GM12878 (cell line): ENCODE results near the gene DIO1. TPM values are rescaled to one million over a fixed set of nuclear protein-coding genes. Genes with fewer than 3 reads are reported as not detected.

Experiments used
- ATAC-seq: fragments of 200-7000 bp; cut with Tn5 transposase; 3 replicates; pipeline ENCODE4 v1.9.1; 2020; ENCODE audit warnings: mild to moderate bottlenecking, moderate library complexity
- BruUV-seq: library from RNA; stranded (reverse); fragments of 400-500 nt; replicated peaks from 2 replicates; lab custom pipeline; 2021; lab: Mats Ljungman, UMichigan
- CTCF ChIA-PET: fragments of 300-600 bp; sonication (Branson Sonifier 250); formaldehyde crosslinking; extraction: SDS; loops from one replicate; lab custom pipeline; 2021; ENCODE audit warnings: inconsistent platforms; lab: Yijun Ruan, JAX
- POLR2A ChIA-PET: fragments of 350-600 bp; formaldehyde crosslinking; extraction: SDS; loops from one replicate; lab custom pipeline; 2021; ENCODE audit warnings: inconsistent platforms; lab: Charles Lee
- RAD21 ChIA-PET: fragments of 300-600 bp; sonication (Branson Sonifier 250); formaldehyde crosslinking; loops from one replicate; lab custom pipeline; 2023; ENCODE audit warnings: antibody characterized with exemption; ENCODE audit not compliant: unreplicated experiment; lab: Charles Lee
- SMC1A ChIA-PET: fragments of 300-600 bp; sonication (Branson Sonifier 250); formaldehyde crosslinking; loops from one replicate; lab custom pipeline; 2023; ENCODE audit not compliant: unreplicated experiment, uncharacterized antibody; lab: Charles Lee
- DNase-seq: peaks from one replicate; pipeline ENCODE4 v3.0.0-alpha.2; 2011; ENCODE audit warnings: low read depth, low spot score
- FAIRE-seq: peaks from 3 replicates; lab custom pipeline; 2011; peaks lifted over from hg19 to GRCh38; lab: Jason Lieb, UNC
- H2AFZ ChIP-seq: 2 replicates; pipeline ENCODE4 v1.6.0; 2011; ENCODE audit warnings: low read depth, low read length, control low read depth; ENCODE audit not compliant: control insufficient read depth
- H3K27ac ChIP-seq: 2 replicates; pipeline ENCODE4 v1.5.1; 2011; ENCODE audit warnings: control low read depth; ENCODE audit not compliant: control insufficient read depth, insufficient read depth
- H3K27me3 ChIP-seq, 2 experiments: replicated peaks in 1 of 2; 2 replicates each; pipeline versions ENCODE4 v1.6.0 to v1.6.1; 2011; ENCODE audit warnings: low read length in 1 of 2; ENCODE audit not compliant: control insufficient read depth in 2 of 2, insufficient read depth in 2 of 2
- H3K36me3 ChIP-seq, 2 experiments: 2 replicates each; pipeline ENCODE4 v1.5.1; 2011; ENCODE audit warnings: low read length in 1 of 2; ENCODE audit not compliant: control insufficient read depth in 2 of 2, insufficient read depth in 2 of 2
- H3K4me1 ChIP-seq: 2 replicates; pipeline ENCODE4 v1.6.1; 2011; ENCODE audit warnings: mild to moderate bottlenecking, low read length, moderate library complexity, mixed read lengths; ENCODE audit not compliant: control insufficient read depth, insufficient read depth
- H3K4me2 ChIP-seq: 2 replicates; pipeline ENCODE4 v1.6.0; 2011; ENCODE audit warnings: control low read depth; ENCODE audit not compliant: control insufficient read depth, insufficient read depth
- H3K4me3 ChIP-seq: fragments of 200-600 bp; sonication (generic); 2 replicates; pipeline ENCODE4 v1.5.1; 2016
- H3K79me2 ChIP-seq: 2 replicates; pipeline ENCODE4 v1.6.0; 2011; ENCODE audit warnings: low read length; ENCODE audit not compliant: control insufficient read depth, insufficient read depth
- H3K9ac ChIP-seq: 2 replicates; pipeline ENCODE4 v1.8.0; 2011; ENCODE audit warnings: low read length, control low read depth, mixed read lengths; ENCODE audit not compliant: control insufficient read depth, insufficient read depth
- H3K9me3 ChIP-seq: replicated peaks from 3 replicates; pipeline ENCODE4 v1.5.1; 2011; ENCODE audit warnings: mild to moderate bottlenecking, low read length; ENCODE audit not compliant: control insufficient read depth, insufficient read depth
- H4K20me1 ChIP-seq: 2 replicates; pipeline ENCODE4 v1.6.0; 2011; ENCODE audit not compliant: control insufficient read depth, insufficient read depth
- BCL11A ChIP-seq: IDR thresholded peaks from 2 replicates; pipeline ENCODE4 v1.6.1; 2011; ENCODE audit warnings: low read depth, low read length
- BCL3 ChIP-seq: IDR thresholded peaks from 2 replicates; pipeline ENCODE4 v1.6.1; 2011; ENCODE audit warnings: borderline replicate concordance, low read depth, mild to moderate bottlenecking, moderate library complexity, low read length; ENCODE audit not compliant: insufficient read depth, poor library complexity, severe bottlenecking
- CREM ChIP-seq: IDR thresholded peaks from 2 replicates; pipeline ENCODE4 v1.6.1; 2014; ENCODE audit warnings: antibody characterized with exemption, low read depth
- EZH2 ChIP-seq: IDR thresholded peaks from 2 replicates; pipeline ENCODE4 v1.6.1; 2012; ENCODE audit warnings: low read depth, mild to moderate bottlenecking, control low read depth, inconsistent platforms, low read length, borderline replicate concordance; ENCODE audit not compliant: control insufficient read depth
- HDGF ChIP-seq: fragments of 450-650 bp; IDR thresholded peaks from 2 replicates; pipeline ENCODE4 v1.6.1; 2016; ENCODE audit warnings: antibody characterized with exemption
- JUNB ChIP-seq: IDR thresholded peaks from 2 replicates; pipeline ENCODE4 v1.6.1; 2016; ENCODE audit warnings: antibody characterized with exemption, mild to moderate bottlenecking
- NFXL1 ChIP-seq: fragments of 450-650 bp; IDR thresholded peaks from 2 replicates; pipeline ENCODE4 v1.6.1; 2017; ENCODE audit warnings: antibody characterized with exemption, mild to moderate bottlenecking, borderline replicate concordance
- RFX5 ChIP-seq: IDR thresholded peaks from 2 replicates; pipeline ENCODE4 v1.6.1; 2011; ENCODE audit warnings: low read depth, low read length, improper control_type of control experiment
- ZBTB11 ChIP-seq: fragments of 450-650 bp; formaldehyde crosslinking; IDR thresholded peaks from 2 replicates; pipeline ENCODE4 v1.5.0; 2022; ENCODE audit warnings: mild to moderate bottlenecking, missing genetic modification characterization
- ZNF24 ChIP-seq: fragments of 450-650 bp; IDR thresholded peaks from 2 replicates; pipeline ENCODE4 v1.6.1; 2017; ENCODE audit warnings: antibody characterized with exemption, mild to moderate bottlenecking
- WGBS: methylation state at CpG from one replicate; pipeline ENCODE4 v1.1.6; 2016; ENCODE audit warnings: low lambda C conversion rate; ENCODE audit not compliant: insufficient replicate concordance, insufficient coverage; ENCODE audit errors: missing lambda C conversion rate; 5-methylcytosine and 5-hydroxymethylcytosine counted together
- in situ Hi-C: fragments of 300-500 bp; cut with MboI; formaldehyde crosslinking; loops from 9 replicates; pipeline ENCODE4 v1.14.3; 2018; ENCODE audit warnings: mixed read lengths
- intact Hi-C: fragments of 100-400 bp; cut with micrococcal nuclease; formaldehyde crosslinking; loops from one replicate; pipeline ENCODE4 v1.14.2; 2022; ENCODE audit not compliant: unreplicated experiment
- polyA plus RNA-seq, 11 experiments: library from polyadenylated mRNA; depleted of rRNA in 4 of 11; unstranded in 6 of 11; stranded (reverse) in 5 of 11; fragments of >200 nt; fragmentation: Nextera tagmentation in 4 of 11; fragmentation: Illumina TruSeq in 1 of 11; extraction: Ambion mirVana in 4 of 11; extraction: Trizol in 1 of 11; gene quantifications; 1 replicate in 1 of 11; 2 replicates in 10 of 11; pipeline versions ENCODE4 v1.2.1 to v1.2.3, GENCODE V29; 2011 to 2016; ENCODE audit warnings: inconsistent platforms in 2 of 11, missing spikeins in 2 of 11, low read depth in 1 of 11
- total RNA-seq, 4 experiments: library from RNA; depleted of rRNA in 3 of 4; stranded (reverse); fragments of >200 nt in 3 of 4; fragmentation: Illumina TruSeq in 1 of 4; extraction: Trizol in 1 of 4; gene quantifications; 2 replicates each; pipeline versions ENCODE4 v1.2.1 to v1.2.3, GENCODE V29; 2013 to 2021

DIO1 gene
- total and polyA plus RNA-seq, 10 of the 15 experiments (the other 5 are each of a cell fraction or from before 2014, with no cell fraction given) = 0.11 to 0.26 (median 0.12) TPM; not detected in 6

DNA sequence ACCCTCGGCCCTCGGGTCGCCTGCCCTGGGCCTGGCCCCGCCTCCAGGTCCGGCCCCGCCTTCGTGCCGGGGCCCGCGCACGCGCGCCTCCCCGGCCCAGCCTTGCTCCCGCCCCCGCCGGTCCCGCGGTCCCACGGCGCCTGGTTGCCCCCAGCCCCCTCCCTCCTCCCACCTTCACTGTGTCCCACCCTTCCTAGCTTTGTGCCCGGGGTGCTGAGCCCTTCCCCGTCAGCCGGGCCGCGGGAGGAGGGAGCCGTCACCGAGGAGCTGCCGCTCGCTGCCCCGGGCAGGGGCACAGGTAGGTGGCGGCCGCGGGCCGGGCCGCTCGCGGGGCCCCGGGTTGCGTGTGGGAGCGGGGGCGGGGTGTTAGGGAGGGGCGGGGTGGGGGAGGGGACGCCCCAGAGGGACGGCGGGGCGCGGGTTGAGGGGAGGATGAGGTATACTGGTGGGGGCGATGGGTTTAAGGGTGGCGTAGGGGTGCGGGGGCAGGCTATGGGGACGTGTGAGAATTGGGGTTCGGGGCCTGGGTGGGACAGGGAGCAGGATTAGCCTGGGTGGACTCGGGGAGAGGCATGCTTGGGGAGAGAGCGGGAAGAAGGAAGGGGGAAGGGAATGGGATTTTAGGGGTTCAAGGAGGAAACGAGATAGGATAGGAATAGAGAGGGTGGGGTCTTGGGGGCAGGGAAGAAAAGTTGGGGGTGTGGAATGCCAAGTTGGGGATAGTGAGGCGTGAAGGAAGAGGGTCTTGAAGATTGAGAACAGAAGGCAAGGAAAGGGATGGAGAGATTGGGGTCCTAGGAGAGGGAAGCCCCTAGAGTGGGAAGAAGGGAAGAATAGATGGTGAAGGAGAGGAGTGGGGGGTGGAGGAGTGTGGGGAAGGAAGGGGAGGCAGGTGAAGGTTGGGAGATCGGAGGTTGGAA is 52.5 kb downstream of the DIO1 start, which contains the start of gene LRRC42 (continued):
- no peak for TF ChIP-seq ZBTB11 (CRISPR knock-in tag)
- no peak for TF ChIP-seq JUNB
- no peak for TF ChIP-seq ZNF24

- H3K4me3 ChIP-seq = peak overlapping the region; percentile 79
- FAIRE-seq (no peak), ATAC-seq (no peak), DNase-seq (no peak)
- H3K27me3 ChIP-seq = no peaks in the 10 kb centered on the region
- TF ChIP-seq EZH2 = no peak
- no peak for TF ChIP-seq NFXL1
- TF ChIP-seq HDGF = 0 out of 2 replicates have a peak, but pooled peaks have one; percentile 9
- no peak for TF ChIP-seq CREM
- TF ChIP-seq RFX5 = no peak
- TF ChIP-seq BCL11A = no peak
- no peak for TF ChIP-seq BCL3
- H2AFZ ChIP-seq = no peak overlapping the region
- H3K4me2 ChIP-seq = peak overlapping the region; percentile 79
- POLR2A ChIA-PET = interaction anchor here (1.1 to 1.3 kb wide), 4 partner anchors 10 to 71 kb away, joined by 3 to 7 read pairs (median 4); no protein-coding TSS in a partner anchor
- peaks cover 3% of the 10 kb centered on the region; the same call in 1 of the 2 replicates for H3K4me1 ChIP-seq
- peaks cover 4% of the 10 kb centered on the region in 2 experiments; a peak in 2 of 4 replicates for H3K36me3 ChIP-seq
- H3K79me2 ChIP-seq = peaks cover 46% of the 10 kb centered on the region
- RAD21 ChIA-PET = interaction anchor here (0.7 to 9.4 kb wide), 13 partner anchors 9 to 111 kb away, joined by 3 to 73 read pairs (median 5); no protein-coding TSS in a partner anchor
- H3K9me3 ChIP-seq = no peaks in the 10 kb centered on the region
- in situ Hi-C loops = no loop called here
- 60% methylated on average over 6 of the region's 6 CpGs for WGBS
- intact Hi-C loops = loop anchor here (2.0 kb wide), 1 partner anchor 105 kb away; the partner anchor contains the start of genes TCEANC2 and TMEM59
- H3K9ac ChIP-seq = peak overlapping the region; percentile 69
- BruUV-seq = no TSS peak
- H3K27ac ChIP-seq = peak overlapping the region; percentile 68
- CTCF ChIA-PET = interaction anchor here (0.7 to 11.1 kb wide), 19 partner anchors 9 to 134 kb away, joined by 3 to 200 read pairs (median 5); partner anchors contain the start of gene TMEM59
- SMC1A ChIA-PET = interaction anchor here (0.7 to 7.6 kb wide), 20 partner anchors 9 to 134 kb away, joined by 3 to 95 read pairs (median 5); partner anchors contain the start of gene YIPF1
- no peaks in the 10 kb centered on the region for H4K20me1 ChIP-seq
Observed at GRCh38 chr1:53947172-53947907, 53.4 kb downstream of the DIO1 start.
